Measurements from ENCODE around the gene GOLGB1. TPM values are rescaled to one million over a fixed set of nuclear protein-coding genes. Genes with fewer than 3 reads are reported as not detected.

GOLGB1 gene
- total and polyA plus RNA-seq, 4 donors = 10.1 to 58.8 (median 33.0) TPM

DNA sequence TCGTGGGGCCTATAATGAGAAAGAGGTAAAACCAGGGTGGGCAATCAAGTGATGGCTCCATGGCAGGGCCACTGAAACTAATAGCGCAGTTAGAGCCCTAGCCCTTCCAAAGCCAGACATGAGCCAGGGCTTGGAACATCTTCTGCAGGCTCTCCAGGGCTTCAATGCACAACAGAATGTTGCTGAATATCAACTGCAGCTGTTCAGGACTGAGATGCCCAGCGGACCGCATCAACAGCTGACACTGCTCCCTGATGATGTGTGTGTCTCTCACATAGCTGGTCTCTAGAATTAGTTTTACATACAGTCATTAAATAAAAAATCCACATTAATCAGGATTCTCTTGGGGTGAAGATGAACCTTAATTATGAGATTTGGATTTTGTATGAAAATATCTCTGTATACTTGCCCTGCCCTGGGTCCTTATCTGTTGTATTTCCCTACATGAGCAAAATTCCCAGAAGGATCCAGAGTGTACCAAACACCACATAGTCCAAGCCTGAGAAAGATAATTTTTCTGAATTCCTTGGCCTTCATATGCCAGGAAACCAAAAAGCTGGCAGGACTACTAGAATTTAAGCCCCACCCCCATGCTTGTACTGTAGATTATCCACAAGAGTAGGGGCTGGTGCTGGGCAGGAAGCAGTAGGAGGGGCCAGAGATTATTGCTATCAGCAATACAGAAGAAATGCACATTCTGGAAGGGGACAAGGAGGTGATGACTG lies 7.7 kb upstream of the GOLGB1 start:
- 72% methylated on average over 4 of the region's 4 CpGs for WGBS
- H3K9me3 ChIP-seq (ENCODE audit: control insufficient read depth in 4 of 4, low read length in 3 of 4) = no peaks in the 10 kb centered on the region
- H3K27ac ChIP-seq (ENCODE audit: low read depth in 1 of 2, low read length in 2 of 2) = peak overlapping the region in 1 of 2 donors; percentile 32
- no peak overlapping the region for H3K9ac ChIP-seq (ENCODE audit: low read depth in 1 of 2, low read length in 2 of 2)
- H3K27me3 ChIP-seq (ENCODE audit: control insufficient read depth in 4 of 4, insufficient read depth in 4 of 4, low read length in 3 of 4) = no peaks in the 10 kb centered on the region
- H3K36me3 ChIP-seq (ENCODE audit: control insufficient read depth in 4 of 4, insufficient read depth in 3 of 4, low read depth in 1 of 4, low read length in 3 of 4) = no peaks in the 10 kb centered on the region
- no peak for DNase-seq (ENCODE audit: low spot score)
- no peaks in the 10 kb centered on the region for H3K4me1 ChIP-seq (ENCODE audit: control insufficient read depth in 4 of 4, insufficient read depth in 4 of 4, low read length in 3 of 4)
- TF ChIP-seq, protein P1, sequence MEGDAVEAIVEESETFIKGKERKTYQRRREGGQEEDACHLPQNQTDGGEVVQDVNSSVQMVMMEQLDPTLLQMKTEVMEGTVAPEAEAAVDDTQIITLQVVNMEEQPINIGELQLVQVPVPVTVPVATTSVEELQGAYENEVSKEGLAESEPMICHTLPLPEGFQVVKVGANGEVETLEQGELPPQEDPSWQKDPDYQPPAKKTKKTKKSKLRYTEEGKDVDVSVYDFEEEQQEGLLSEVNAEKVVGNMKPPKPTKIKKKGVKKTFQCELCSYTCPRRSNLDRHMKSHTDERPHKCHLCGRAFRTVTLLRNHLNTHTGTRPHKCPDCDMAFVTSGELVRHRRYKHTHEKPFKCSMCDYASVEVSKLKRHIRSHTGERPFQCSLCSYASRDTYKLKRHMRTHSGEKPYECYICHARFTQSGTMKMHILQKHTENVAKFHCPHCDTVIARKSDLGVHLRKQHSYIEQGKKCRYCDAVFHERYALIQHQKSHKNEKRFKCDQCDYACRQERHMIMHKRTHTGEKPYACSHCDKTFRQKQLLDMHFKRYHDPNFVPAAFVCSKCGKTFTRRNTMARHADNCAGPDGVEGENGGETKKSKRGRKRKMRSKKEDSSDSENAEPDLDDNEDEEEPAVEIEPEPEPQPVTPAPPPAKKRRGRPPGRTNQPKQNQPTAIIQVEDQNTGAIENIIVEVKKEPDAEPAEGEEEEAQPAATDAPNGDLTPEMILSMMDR (IDR thresholded peaks at IDR 0.05; ENCODE audit: low read depth, low read length, missing input control) = no peak
- TF ChIP-seq RAD21 (IDR thresholded peaks at IDR 0.05) (peak in 1 of 2 donors; percentile 9), NR2F2 (IDR thresholded peaks at IDR 0.05) (peak; percentile 85), GABPA (IDR thresholded peaks at IDR 0.05 in 1 of 2, conservative IDR thresholded peaks at IDR 0.05 in 1 of 2) (no peak), RXRA (IDR thresholded peaks at IDR 0.05) (peak in 1 of 2 donors; percentile 8), SP1 (IDR thresholded peaks at IDR 0.05) (peak; percentile 35)
- TF ChIP-seq, protein P2, sequence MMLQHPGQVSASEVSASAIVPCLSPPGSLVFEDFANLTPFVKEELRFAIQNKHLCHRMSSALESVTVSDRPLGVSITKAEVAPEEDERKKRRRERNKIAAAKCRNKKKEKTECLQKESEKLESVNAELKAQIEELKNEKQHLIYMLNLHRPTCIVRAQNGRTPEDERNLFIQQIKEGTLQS (IDR thresholded peaks at IDR 0.05) = no peak
- H3K4me3 ChIP-seq (ENCODE audit: low read depth in 1 of 3, low read length in 3 of 3) = no peak overlapping the region

DNA sequence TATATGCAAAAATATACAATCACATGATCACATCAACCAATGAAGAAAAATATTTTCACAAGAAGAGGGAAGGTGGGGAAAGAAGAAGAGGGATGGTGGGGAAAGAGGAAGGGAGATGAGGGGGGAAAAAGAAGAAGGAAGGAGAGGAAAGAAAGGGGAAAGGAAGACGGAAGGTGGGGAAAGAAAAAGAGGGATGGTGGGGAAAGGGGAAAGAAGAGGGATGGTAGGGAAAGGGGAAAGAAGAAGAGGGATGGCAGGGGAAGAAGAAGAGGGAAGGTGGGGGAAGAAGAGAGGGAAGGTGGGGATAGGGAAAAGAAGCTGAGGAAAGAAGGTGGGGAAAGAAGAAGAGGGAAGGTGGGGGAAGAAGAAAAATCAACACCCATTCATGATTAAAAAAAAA lies 3.2 kb upstream of the GOLGB1 start:
- no peak for DNase-seq (ENCODE audit: low spot score)
- Histone ChIP-seq H3K4me3 (ENCODE audit: low read depth in 1 of 3, low read length in 3 of 3) (no peak overlapping the region), H3K36me3 (ENCODE audit: control insufficient read depth in 4 of 4, insufficient read depth in 3 of 4, low read depth in 1 of 4, low read length in 3 of 4) (no peaks in the 10 kb centered on the region), H3K27me3 (ENCODE audit: control insufficient read depth in 4 of 4, insufficient read depth in 4 of 4, low read length in 3 of 4) (no peaks in the 10 kb centered on the region), H3K9ac (ENCODE audit: low read depth in 1 of 2, low read length in 2 of 2) (no peak overlapping the region), H3K9me3 (ENCODE audit: control insufficient read depth in 4 of 4, low read length in 3 of 4) (no peaks in the 10 kb centered on the region), H3K27ac (ENCODE audit: low read depth in 1 of 2, low read length in 2 of 2) (no peak overlapping the region), H3K4me1 (ENCODE audit: control insufficient read depth in 4 of 4, insufficient read depth in 4 of 4, low read length in 3 of 4) (peaks cover 2 to 17% (median 13%) of the 10 kb centered on the region in 4 donors)
- no peak for TF ChIP-seq JUND (IDR thresholded peaks at IDR 0.05)
- TF ChIP-seq, protein P3, sequence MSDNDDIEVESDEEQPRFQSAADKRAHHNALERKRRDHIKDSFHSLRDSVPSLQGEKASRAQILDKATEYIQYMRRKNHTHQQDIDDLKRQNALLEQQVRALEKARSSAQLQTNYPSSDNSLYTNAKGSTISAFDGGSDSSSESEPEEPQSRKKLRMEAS (IDR thresholded peaks at IDR 0.05) = no peak
- no peak for TF ChIP-seq SP1 (IDR thresholded peaks at IDR 0.05)
- TF ChIP-seq, protein P2 (IDR thresholded peaks at IDR 0.05) = no peak
- TF ChIP-seq TAF1 (conservative IDR thresholded peaks at IDR 0.05) = no peak
- no peak for TF ChIP-seq YY1 (IDR thresholded peaks at IDR 0.05)
- TF ChIP-seq, protein P1 (IDR thresholded peaks at IDR 0.05; ENCODE audit: low read depth, low read length, missing input control) = no peak
- TF ChIP-seq, protein P4, sequence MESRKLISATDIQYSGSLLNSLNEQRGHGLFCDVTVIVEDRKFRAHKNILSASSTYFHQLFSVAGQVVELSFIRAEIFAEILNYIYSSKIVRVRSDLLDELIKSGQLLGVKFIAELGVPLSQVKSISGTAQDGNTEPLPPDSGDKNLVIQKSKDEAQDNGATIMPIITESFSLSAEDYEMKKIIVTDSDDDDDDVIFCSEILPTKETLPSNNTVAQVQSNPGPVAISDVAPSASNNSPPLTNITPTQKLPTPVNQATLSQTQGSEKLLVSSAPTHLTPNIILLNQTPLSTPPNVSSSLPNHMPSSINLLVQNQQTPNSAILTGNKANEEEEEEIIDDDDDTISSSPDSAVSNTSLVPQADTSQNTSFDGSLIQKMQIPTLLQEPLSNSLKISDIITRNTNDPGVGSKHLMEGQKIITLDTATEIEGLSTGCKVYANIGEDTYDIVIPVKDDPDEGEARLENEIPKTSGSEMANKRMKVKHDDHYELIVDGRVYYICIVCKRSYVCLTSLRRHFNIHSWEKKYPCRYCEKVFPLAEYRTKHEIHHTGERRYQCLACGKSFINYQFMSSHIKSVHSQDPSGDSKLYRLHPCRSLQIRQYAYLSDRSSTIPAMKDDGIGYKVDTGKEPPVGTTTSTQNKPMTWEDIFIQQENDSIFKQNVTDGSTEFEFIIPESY (IDR thresholded peaks at IDR 0.05) = no peak
- no peak for TF ChIP-seq HNF4G (IDR thresholded peaks at IDR 0.05)
- TF ChIP-seq RXRA (IDR thresholded peaks at IDR 0.05) = no peak
- no peak for TF ChIP-seq FOXA2 (IDR thresholded peaks at IDR 0.05)
- no peak for TF ChIP-seq EGR1 (IDR thresholded peaks at IDR 0.05; ENCODE audit: low read depth in 2 of 2)
- no peak for TF ChIP-seq RAD21 (IDR thresholded peaks at IDR 0.05)
- no peak for TF ChIP-seq HNF4A (conservative IDR thresholded peaks at IDR 0.05)
- no peak for TF ChIP-seq GABPA (IDR thresholded peaks at IDR 0.05 in 1 of 2, conservative IDR thresholded peaks at IDR 0.05 in 1 of 2)
- no peak for TF ChIP-seq FOXA1 (IDR thresholded peaks at IDR 0.05)
- no peak for TF ChIP-seq NR2F2 (IDR thresholded peaks at IDR 0.05)
- TF ChIP-seq, protein P5, sequence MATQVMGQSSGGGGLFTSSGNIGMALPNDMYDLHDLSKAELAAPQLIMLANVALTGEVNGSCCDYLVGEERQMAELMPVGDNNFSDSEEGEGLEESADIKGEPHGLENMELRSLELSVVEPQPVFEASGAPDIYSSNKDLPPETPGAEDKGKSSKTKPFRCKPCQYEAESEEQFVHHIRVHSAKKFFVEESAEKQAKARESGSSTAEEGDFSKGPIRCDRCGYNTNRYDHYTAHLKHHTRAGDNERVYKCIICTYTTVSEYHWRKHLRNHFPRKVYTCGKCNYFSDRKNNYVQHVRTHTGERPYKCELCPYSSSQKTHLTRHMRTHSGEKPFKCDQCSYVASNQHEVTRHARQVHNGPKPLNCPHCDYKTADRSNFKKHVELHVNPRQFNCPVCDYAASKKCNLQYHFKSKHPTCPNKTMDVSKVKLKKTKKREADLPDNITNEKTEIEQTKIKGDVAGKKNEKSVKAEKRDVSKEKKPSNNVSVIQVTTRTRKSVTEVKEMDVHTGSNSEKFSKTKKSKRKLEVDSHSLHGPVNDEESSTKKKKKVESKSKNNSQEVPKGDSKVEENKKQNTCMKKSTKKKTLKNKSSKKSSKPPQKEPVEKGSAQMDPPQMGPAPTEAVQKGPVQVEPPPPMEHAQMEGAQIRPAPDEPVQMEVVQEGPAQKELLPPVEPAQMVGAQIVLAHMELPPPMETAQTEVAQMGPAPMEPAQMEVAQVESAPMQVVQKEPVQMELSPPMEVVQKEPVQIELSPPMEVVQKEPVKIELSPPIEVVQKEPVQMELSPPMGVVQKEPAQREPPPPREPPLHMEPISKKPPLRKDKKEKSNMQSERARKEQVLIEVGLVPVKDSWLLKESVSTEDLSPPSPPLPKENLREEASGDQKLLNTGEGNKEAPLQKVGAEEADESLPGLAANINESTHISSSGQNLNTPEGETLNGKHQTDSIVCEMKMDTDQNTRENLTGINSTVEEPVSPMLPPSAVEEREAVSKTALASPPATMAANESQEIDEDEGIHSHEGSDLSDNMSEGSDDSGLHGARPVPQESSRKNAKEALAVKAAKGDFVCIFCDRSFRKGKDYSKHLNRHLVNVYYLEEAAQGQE (IDR thresholded peaks at IDR 0.05) = no peak
- WGBS = 43% methylated on average over 1 of the region's 1 CpG
